SK-MEL-5 (cell line): Measurements from ENCODE around the gene C6orf47. TPM values are rescaled to one million over a fixed set of nuclear protein-coding genes. Genes with fewer than 3 reads are reported as not detected.

ENCODE experiments used
- small RNA-seq, 2 experiments: library from RNA; depleted of rRNA; stranded (forward); fragments of <200 nt; gene quantifications; one replicate each; pipeline ENCODE3, GENCODE V24; 2014
- total RNA-seq: library from RNA; depleted of rRNA; stranded (reverse); fragments of >200 nt; shearing (Covaris generic); gene quantifications from 2 replicates; pipeline ENCODE4 v1.2.3, GENCODE V29; 2014; rRNA removed

C6orf47 gene
- total RNA-seq, 1 experiment from 2014 or later: 24.5 TPM

Small RNA genes within 50 kb of the gene (small RNA-seq; reads per million reads assigned to genes)
- gene MIR4646: 0 reads per million in 2 experiments
- 0 reads per million in 2 experiments for gene MIR6832
- 0 reads per million in 2 experiments for gene RF00019
- gene SNORA38: 10.4 to 27.6 reads per million in 2 experiments
- 0 reads per million in 2 experiments for gene UQCRHP1

Other genes starting within 250 kb of the C6orf47 start
- 4.9 and 7.0 TPM in 2 replicates for gene MICB, start 162.6 kb downstream of the C6orf47 start, total RNA-seq
- gene MCCD1, start 131.8 kb downstream of the C6orf47 start, total RNA-seq: not detected in 2 replicates
- gene DDX39B, start 118.8 kb downstream of the C6orf47 start, total RNA-seq: 384 and 391 TPM in 2 replicates
- gene ATP6V1G2, start 114.2 kb downstream of the C6orf47 start, total RNA-seq: 0.32 and 0.45 TPM in 2 replicates
- gene NFKBIL1, start 113.2 kb downstream of the C6orf47 start, total RNA-seq: 17.2 and 17.8 TPM in 2 replicates
- gene LTA, start 88.5 kb downstream of the C6orf47 start, total RNA-seq: not detected in 2 replicates
- gene TNF, start 85.2 kb downstream of the C6orf47 start, total RNA-seq: not detected in 2 replicates
- gene LTB, start 78.4 kb downstream of the C6orf47 start, total RNA-seq: not detected in 2 replicates
- not detected in 2 replicates for gene LST1, start 74.5 kb downstream of the C6orf47 start, total RNA-seq
- gene NCR3, start 67.8 kb downstream of the C6orf47 start, total RNA-seq: not detected in 2 replicates
- not detected in 2 replicates for gene AIF1, start 45.5 kb downstream of the C6orf47 start, total RNA-seq
- 32.0 and 48.6 TPM in 2 replicates for gene PRRC2A, start 40.1 kb downstream of the C6orf47 start, total RNA-seq
- gene BAG6, start 8.1 kb downstream of the C6orf47 start, total RNA-seq: 110 and 149 TPM in 2 replicates
- gene APOM, start 4.9 kb downstream of the C6orf47 start, total RNA-seq: 0.42 and 0.43 TPM in 2 replicates
- gene GPANK1, start 4.2 kb upstream of the C6orf47 start, total RNA-seq: 17.8 and 18.5 TPM in 2 replicates
- gene CSNK2B, start 5.3 kb upstream of the C6orf47 start, total RNA-seq: 213 and 226 TPM in 2 replicates
- gene LY6G5B, start 9.2 kb upstream of the C6orf47 start, total RNA-seq: 0.85 and 0.87 TPM in 2 replicates
- 0.48 TPM in 1 of 2 replicates, not detected in the other for gene LY6G5C, start 20.3 kb upstream of the C6orf47 start, total RNA-seq
- 53.0 and 55.0 TPM in 2 replicates for gene ABHD16A, start 42.5 kb upstream of the C6orf47 start, total RNA-seq
- gene LY6G6F, start 46.1 kb upstream of the C6orf47 start, total RNA-seq: not detected in 2 replicates
- not detected in 2 replicates for gene LY6G6D, start 54.6 kb upstream of the C6orf47 start, total RNA-seq
- not detected in 2 replicates for gene LY6G6C, start 61.0 kb upstream of the C6orf47 start, total RNA-seq
- not detected in 2 replicates for gene MPIG6B, start 62.6 kb upstream of the C6orf47 start, total RNA-seq
- gene DDAH2, start 68.5 kb upstream of the C6orf47 start, total RNA-seq: 4.6 and 4.7 TPM in 2 replicates
- gene CLIC1, start 75.8 kb upstream of the C6orf47 start, total RNA-seq: 466 and 467 TPM in 2 replicates
- 16.1 and 17.5 TPM in 2 replicates for gene MSH5, start 79.2 kb upstream of the C6orf47 start, total RNA-seq
- gene SAPCD1, start 101.9 kb upstream of the C6orf47 start, total RNA-seq: 1.1 and 1.7 TPM in 2 replicates
- gene VWA7, start 116.5 kb upstream of the C6orf47 start, total RNA-seq: not detected in 2 replicates
- 38.9 and 53.0 TPM in 2 replicates for gene VARS1, start 135.0 kb upstream of the C6orf47 start, total RNA-seq
- gene LSM2, start 146.2 kb upstream of the C6orf47 start, total RNA-seq: 45.6 and 47.0 TPM in 2 replicates
- gene HSPA1L, start 154.5 kb upstream of the C6orf47 start, total RNA-seq: 0.29 TPM in 2 replicates
- 7.1 and 8.2 TPM in 2 replicates for gene HSPA1A, start 154.8 kb upstream of the C6orf47 start, total RNA-seq
- 104 TPM in 2 replicates for gene HSPA1B, start 167.0 kb upstream of the C6orf47 start, total RNA-seq
- gene NEU1, start 202.0 kb upstream of the C6orf47 start, total RNA-seq: 213 and 215 TPM in 2 replicates
- not detected in 2 replicates for gene SLC44A4, start 218.2 kb upstream of the C6orf47 start, total RNA-seq
- gene EHMT2, start 236.9 kb upstream of the C6orf47 start, total RNA-seq: 39.4 and 47.7 TPM in 2 replicates
- 1.3 and 2.2 TPM in 2 replicates for gene ZBTB12, start 241.3 kb upstream of the C6orf47 start, total RNA-seq